ENCODE measurements around the gene PTAFR.
A peak's percentile ranks its signal among the peaks of the same experiment; 100 is the strongest.

PTAFR gene

DNA sequence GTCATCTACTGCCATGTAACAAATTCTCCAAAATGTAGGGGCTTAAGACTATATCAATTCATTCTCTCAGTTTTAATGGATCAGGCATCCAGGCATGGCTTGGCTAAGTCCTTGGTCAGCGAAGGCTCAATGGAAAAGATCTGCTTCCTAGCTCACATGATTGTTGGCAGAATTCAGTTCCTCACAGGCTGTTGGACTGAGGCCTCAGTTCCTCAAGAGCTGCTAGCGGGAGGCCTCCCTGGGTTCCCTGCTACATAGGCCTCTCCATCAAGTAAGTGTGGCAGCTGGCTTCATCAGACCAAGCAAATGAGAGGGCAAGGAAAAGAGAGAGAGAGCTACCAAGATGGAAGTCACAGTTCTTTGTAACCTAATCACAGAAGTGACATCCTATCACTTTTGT, 68.5 kb downstream of the PTAFR start:
- no peak for ATAC-seq (ENCODE audit: low read depth)
- peaks cover 5% of the 10 kb centered on the region for H3K4me1 ChIP-seq (ENCODE audit: insufficient read depth, poor library complexity, severe bottlenecking)
- H3K36me3 ChIP-seq (ENCODE audit: low read depth): no peaks in the 10 kb centered on the region
- DNase-seq (ENCODE audit: low spot score): no peak
- H3K4me3 ChIP-seq (ENCODE audit: severe bottlenecking): no peak overlapping the region
- H3K27ac ChIP-seq (ENCODE audit: poor library complexity, severe bottlenecking): no peak overlapping the region
- H3K9me3 ChIP-seq (ENCODE audit: severe bottlenecking): no peaks in the 10 kb centered on the region
- H3K27me3 ChIP-seq (ENCODE audit: insufficient read depth, poor library complexity, severe bottlenecking): no peaks in the 10 kb centered on the region
- TF ChIP-seq, protein P1, sequence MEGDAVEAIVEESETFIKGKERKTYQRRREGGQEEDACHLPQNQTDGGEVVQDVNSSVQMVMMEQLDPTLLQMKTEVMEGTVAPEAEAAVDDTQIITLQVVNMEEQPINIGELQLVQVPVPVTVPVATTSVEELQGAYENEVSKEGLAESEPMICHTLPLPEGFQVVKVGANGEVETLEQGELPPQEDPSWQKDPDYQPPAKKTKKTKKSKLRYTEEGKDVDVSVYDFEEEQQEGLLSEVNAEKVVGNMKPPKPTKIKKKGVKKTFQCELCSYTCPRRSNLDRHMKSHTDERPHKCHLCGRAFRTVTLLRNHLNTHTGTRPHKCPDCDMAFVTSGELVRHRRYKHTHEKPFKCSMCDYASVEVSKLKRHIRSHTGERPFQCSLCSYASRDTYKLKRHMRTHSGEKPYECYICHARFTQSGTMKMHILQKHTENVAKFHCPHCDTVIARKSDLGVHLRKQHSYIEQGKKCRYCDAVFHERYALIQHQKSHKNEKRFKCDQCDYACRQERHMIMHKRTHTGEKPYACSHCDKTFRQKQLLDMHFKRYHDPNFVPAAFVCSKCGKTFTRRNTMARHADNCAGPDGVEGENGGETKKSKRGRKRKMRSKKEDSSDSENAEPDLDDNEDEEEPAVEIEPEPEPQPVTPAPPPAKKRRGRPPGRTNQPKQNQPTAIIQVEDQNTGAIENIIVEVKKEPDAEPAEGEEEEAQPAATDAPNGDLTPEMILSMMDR (IDR thresholded peaks at IDR 0.05; ENCODE audit: poor library complexity, severe bottlenecking): no peak

DNA sequence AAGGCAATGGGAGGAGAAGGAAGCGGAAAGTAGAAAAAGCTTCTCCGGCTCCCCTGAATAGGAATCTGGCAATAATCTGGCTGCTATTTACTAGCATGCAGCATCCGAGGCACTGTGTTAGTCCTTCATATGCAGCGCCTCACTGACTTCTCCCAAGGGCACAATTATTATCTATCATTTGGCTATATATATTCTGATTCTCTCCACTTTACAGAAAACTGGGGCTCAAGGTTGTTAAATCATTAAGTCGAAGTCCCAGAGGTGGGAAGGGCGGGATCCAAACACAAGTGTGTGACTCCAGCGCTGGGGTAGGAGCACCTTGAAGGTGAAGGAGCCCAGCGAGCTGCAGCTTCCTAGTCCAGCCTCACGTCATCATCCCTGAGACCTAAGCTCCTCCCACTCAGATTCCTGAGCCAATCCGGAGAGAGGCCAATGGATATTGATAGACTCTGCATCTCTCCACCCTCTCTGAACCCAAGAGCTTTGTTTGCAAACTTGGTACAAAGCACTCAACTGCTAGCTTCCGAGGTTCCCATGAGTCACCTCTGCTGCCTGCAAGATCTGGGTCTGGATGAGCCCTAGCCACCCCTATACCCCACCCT, 71.5 kb downstream of the PTAFR start:
- peak; percentile 83 for ATAC-seq (ENCODE audit: low read depth)
- no peaks in the 10 kb centered on the region for H3K36me3 ChIP-seq (ENCODE audit: low read depth)

DNA sequence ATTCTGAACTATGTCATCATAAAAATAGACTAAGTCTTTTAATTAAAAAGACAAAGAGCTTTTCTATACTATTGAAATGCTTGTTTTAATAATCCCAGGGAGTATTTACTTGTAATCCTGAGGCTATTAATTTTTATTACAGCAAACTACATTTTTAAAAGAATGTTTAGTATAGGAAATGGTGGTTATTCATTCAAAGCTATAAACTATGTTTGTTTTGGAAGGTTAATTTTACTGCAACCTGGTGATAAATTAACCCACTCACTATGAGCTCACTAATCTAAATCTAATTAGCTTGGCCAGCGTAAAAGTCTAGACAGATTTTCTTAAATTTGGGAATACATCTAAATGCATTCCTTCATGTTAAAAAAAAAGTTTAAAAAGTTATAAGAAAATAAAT, 74.3 kb downstream of the PTAFR start:
- H3K36me3 ChIP-seq (ENCODE audit: low read depth): no peaks in the 10 kb centered on the region
- no peak overlapping the region for H3K27ac ChIP-seq (ENCODE audit: poor library complexity, severe bottlenecking)
- ATAC-seq (ENCODE audit: low read depth): no peak
- no peaks in the 10 kb centered on the region for H3K9me3 ChIP-seq (ENCODE audit: severe bottlenecking)
- H3K4me3 ChIP-seq (ENCODE audit: severe bottlenecking): no peak overlapping the region
- no peaks in the 10 kb centered on the region for H3K4me1 ChIP-seq (ENCODE audit: insufficient read depth, poor library complexity, severe bottlenecking)
- TF ChIP-seq, protein P1 (IDR thresholded peaks at IDR 0.05; ENCODE audit: poor library complexity, severe bottlenecking): no peak
- DNase-seq (ENCODE audit: low spot score): no peak
- no peaks in the 10 kb centered on the region for H3K27me3 ChIP-seq (ENCODE audit: insufficient read depth, poor library complexity, severe bottlenecking)

More for the DNA sequence above, 71.5 kb downstream of the PTAFR start:
- Histone ChIP-seq H3K4me1 (ENCODE audit: insufficient read depth, poor library complexity, severe bottlenecking) (no peaks in the 10 kb centered on the region), H3K27ac (ENCODE audit: poor library complexity, severe bottlenecking) (no peak overlapping the region), H3K4me3 (ENCODE audit: severe bottlenecking) (no peak overlapping the region), H3K9me3 (ENCODE audit: severe bottlenecking) (no peaks in the 10 kb centered on the region), H3K27me3 (ENCODE audit: insufficient read depth, poor library complexity, severe bottlenecking) (no peaks in the 10 kb centered on the region)
- TF ChIP-seq, protein P1 (IDR thresholded peaks at IDR 0.05; ENCODE audit: poor library complexity, severe bottlenecking): no peak
- DNase-seq (ENCODE audit: low spot score): no peak

DNA sequence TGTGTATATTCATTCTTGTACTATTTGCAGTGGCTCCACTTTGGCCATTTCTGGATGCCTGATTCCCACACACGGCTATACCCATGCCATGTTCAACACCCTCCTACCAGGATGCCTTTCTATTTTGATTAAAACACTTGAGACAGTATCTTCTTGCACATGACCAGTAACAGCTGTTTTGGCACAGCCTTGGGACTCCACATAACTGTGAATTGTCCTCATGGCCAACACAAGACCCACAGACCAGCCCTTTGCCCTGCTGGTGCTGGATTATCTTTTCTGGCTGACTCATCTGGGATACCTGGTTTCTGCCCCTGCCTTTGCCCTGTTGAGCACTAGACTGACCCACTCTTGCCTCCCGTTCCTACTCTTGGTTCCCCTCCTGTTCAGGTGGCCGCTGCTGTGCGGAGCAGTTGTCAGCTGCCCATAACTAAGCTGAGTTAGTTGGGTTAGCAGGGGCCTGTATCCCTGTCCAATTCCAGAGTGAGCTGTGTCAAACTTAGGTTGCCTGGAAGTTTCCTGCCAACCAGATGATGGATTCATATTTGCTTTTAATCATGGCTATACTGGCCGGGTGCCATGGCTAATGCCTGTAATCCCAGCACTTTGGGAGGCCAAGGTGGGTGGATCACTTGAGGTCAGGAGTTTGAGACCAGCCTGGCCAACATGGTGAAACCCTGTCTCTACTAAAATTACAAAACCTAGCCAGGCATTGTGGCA, 77.3 kb downstream of the PTAFR start:
- ATAC-seq (ENCODE audit: low read depth) (no peak), DNase-seq (ENCODE audit: low spot score) (no peak)
- Histone ChIP-seq H3K36me3 (ENCODE audit: low read depth) (no peaks in the 10 kb centered on the region), H3K4me1 (ENCODE audit: insufficient read depth, poor library complexity, severe bottlenecking) (no peaks in the 10 kb centered on the region), H3K4me3 (ENCODE audit: severe bottlenecking) (no peak overlapping the region), H3K9me3 (ENCODE audit: severe bottlenecking) (no peaks in the 10 kb centered on the region), H3K27me3 (ENCODE audit: insufficient read depth, poor library complexity, severe bottlenecking) (no peaks in the 10 kb centered on the region), H3K27ac (ENCODE audit: poor library complexity, severe bottlenecking) (no peak overlapping the region)
- TF ChIP-seq, protein P1 (IDR thresholded peaks at IDR 0.05; ENCODE audit: poor library complexity, severe bottlenecking): no peak
